IMR-90 (cell line): ENCODE data around the gene FAXC. TPM values are rescaled to one million over a fixed set of nuclear protein-coding genes. Genes with fewer than 3 reads are reported as not detected.

Source experiments
- ATAC-seq: fragments of 200-7000 bp; cut with Tn5 transposase; 2 replicates; pipeline ENCODE4 v1.9.1; 2020; ENCODE audit warnings: low read depth, mild to moderate bottlenecking, moderate library complexity
- BruUV-seq: library from RNA; stranded (reverse); fragments of 400-500 nt; replicated peaks from 2 replicates; lab custom pipeline; 2021; lab: Mats Ljungman, UMichigan
- CTCF ChIA-PET: fragments of 300-600 bp; formaldehyde crosslinking; extraction: SDS; loops from one replicate; lab custom pipeline; 2021; ENCODE audit warnings: antibody characterized with exemption; lab: Yijun Ruan, JAX
- POLR2A ChIA-PET: fragments of 300-600 bp; sonication (Branson Sonifier 250); formaldehyde crosslinking; loops from one replicate; lab custom pipeline; 2022; ENCODE audit warnings: antibody characterized with exemption; ENCODE audit not compliant: unreplicated experiment; lab: Charles Lee
- DNase-seq: peaks from one replicate; pipeline ENCODE4 v3.0.0; 2013
- H2AFZ ChIP-seq: replicated peaks from 2 replicates; pipeline ENCODE3; 2013; ENCODE audit warnings: low read length, mild to moderate bottlenecking; ENCODE audit not compliant: poor library complexity
- H2AK5ac ChIP-seq: 2 replicates; pipeline ENCODE4 v1.6.1; 2013; ENCODE audit warnings: low read depth, low read length, inconsistent platforms
- H2AK9ac ChIP-seq: replicated peaks from 2 replicates; pipeline ENCODE3; 2013; ENCODE audit warnings: mild to moderate bottlenecking, low read depth, low read length, moderate library complexity; ENCODE audit not compliant: poor library complexity
- H2BK120ac ChIP-seq: 2 replicates; pipeline ENCODE4 v1.6.1; 2013; ENCODE audit warnings: low read depth, low read length, inconsistent platforms
- H2BK15ac ChIP-seq: 3 replicates; pipeline ENCODE4 v1.6.1; 2013; ENCODE audit warnings: low read depth, low read length, inconsistent platforms
- H2BK20ac ChIP-seq: 2 replicates; pipeline ENCODE4 v1.6.1; 2013; ENCODE audit warnings: low read depth, mild to moderate bottlenecking, inconsistent platforms, low read length, moderate library complexity
- H2BK5ac ChIP-seq: 2 replicates; pipeline ENCODE4 v1.6.1; 2013; ENCODE audit warnings: mild to moderate bottlenecking, low read depth, low read length, inconsistent platforms; ENCODE audit not compliant: poor library complexity, severe bottlenecking
- H3K14ac ChIP-seq: replicated peaks from 2 replicates; pipeline ENCODE4 v1.6.1; 2013; ENCODE audit warnings: low read depth, low read length, inconsistent platforms
- H3K18ac ChIP-seq: 2 replicates; pipeline ENCODE4 v1.6.1; 2013; ENCODE audit warnings: low read depth, low read length, control low read depth
- H3K23ac ChIP-seq: 2 replicates; pipeline ENCODE4 v1.6.1; 2013; ENCODE audit warnings: low read depth, low read length, inconsistent platforms
- H3K27ac ChIP-seq: 2 replicates; pipeline ENCODE4 v1.5.1; 2013; ENCODE audit warnings: mild to moderate bottlenecking, control low read depth, low read length; ENCODE audit not compliant: insufficient read depth
- H3K27me3 ChIP-seq: 2 replicates; pipeline ENCODE4 v1.6.1; 2013; ENCODE audit warnings: low read length; ENCODE audit not compliant: control insufficient read depth, insufficient read depth
- H3K36me3 ChIP-seq: 2 replicates; pipeline ENCODE4 v1.6.1; 2013; ENCODE audit warnings: low read length, mixed read lengths; ENCODE audit not compliant: control insufficient read depth, insufficient read depth
- H3K4ac ChIP-seq: 2 replicates; pipeline ENCODE4 v1.6.1; 2013; ENCODE audit warnings: low read depth, low read length, inconsistent platforms
- H3K4me1 ChIP-seq: 2 replicates; pipeline ENCODE4 v1.6.1; 2013; ENCODE audit warnings: low read length, mixed read lengths; ENCODE audit not compliant: control insufficient read depth, insufficient read depth
- H3K4me2 ChIP-seq: 2 replicates; pipeline ENCODE4 v1.6.1; 2013; ENCODE audit warnings: low read depth, mild to moderate bottlenecking, control low read depth, low read length, moderate library complexity
- H3K4me3 ChIP-seq: 2 replicates; pipeline ENCODE4 v1.5.1; 2013; ENCODE audit warnings: low read depth, mild to moderate bottlenecking, control low read depth, low read length, moderate library complexity; ENCODE audit not compliant: insufficient read depth
- H3K56ac ChIP-seq: 2 replicates; pipeline ENCODE4 v1.6.1; 2013; ENCODE audit warnings: low read length, inconsistent platforms; ENCODE audit not compliant: insufficient read depth; ENCODE audit errors: extremely low read depth
- H3K79me1 ChIP-seq, 2 experiments: 2 replicates each; pipeline ENCODE4 v1.6.1; 2013; ENCODE audit warnings: low read length in 2 of 2, inconsistent platforms in 1 of 2, low read depth in 1 of 2
- H3K9ac ChIP-seq: 2 replicates; pipeline ENCODE4 v1.6.1; 2013; ENCODE audit warnings: low read depth, low read length, control low read depth
- H3K9me1 ChIP-seq: 2 replicates; pipeline ENCODE4 v1.6.1; 2013; ENCODE audit warnings: low read length, inconsistent platforms; ENCODE audit not compliant: insufficient read depth
- H3K9me3 ChIP-seq: 2 replicates; pipeline ENCODE4 v1.6.1; 2013; ENCODE audit warnings: low read length; ENCODE audit not compliant: control insufficient read depth, insufficient read depth
- H4K20me1 ChIP-seq: 2 replicates; pipeline ENCODE4 v1.6.1; 2013; ENCODE audit warnings: low read length, inconsistent platforms; ENCODE audit not compliant: insufficient read depth
- H4K5ac ChIP-seq: 2 replicates; pipeline ENCODE4 v1.6.1; 2013; ENCODE audit warnings: mild to moderate bottlenecking, low read depth, low read length, control low read depth
- H4K8ac ChIP-seq, 2 experiments: 2 replicates each; pipeline ENCODE4 v1.6.1; 2013; ENCODE audit warnings: low read depth in 2 of 2, low read length in 2 of 2, control low read depth in 1 of 2, inconsistent platforms in 1 of 2
- H4K91ac ChIP-seq: 2 replicates; pipeline ENCODE4 v1.6.1; 2013; ENCODE audit warnings: low read depth, low read length, inconsistent platforms; ENCODE audit not compliant: insufficient read depth
- BHLHE40 ChIP-seq: fragments of 150-350 bp; IDR thresholded peaks from 2 replicates; pipeline ENCODE4 v1.6.1; 2016; ENCODE audit warnings: mild to moderate bottlenecking, low read depth, low read length
- CEBPB ChIP-seq: IDR thresholded peaks from 2 replicates; pipeline ENCODE4 v1.6.1; 2012; ENCODE audit warnings: low read depth, low read length, improper control_type of control experiment
- CHD1 ChIP-seq: IDR thresholded peaks from 2 replicates; pipeline ENCODE4 v1.6.1; 2012; ENCODE audit warnings: low read depth, low read length, improper control_type of control experiment
- FOS ChIP-seq: fragments of 150-350 bp; IDR thresholded peaks from 2 replicates; pipeline ENCODE4 v1.6.1; 2016; ENCODE audit warnings: low read depth, low read length
- MAFK ChIP-seq: IDR thresholded peaks from 2 replicates; pipeline ENCODE4 v1.6.1; 2012; ENCODE audit warnings: low read depth, low read length, improper control_type of control experiment
- MAZ ChIP-seq: IDR thresholded peaks from 2 replicates; pipeline ENCODE4 v1.6.1; 2012; ENCODE audit warnings: low read depth, mild to moderate bottlenecking, low read length, improper control_type of control experiment, moderate library complexity, borderline replicate concordance
- MXI1 ChIP-seq: IDR thresholded peaks from 2 replicates; pipeline ENCODE4 v1.6.1; 2012; ENCODE audit warnings: low read depth, mild to moderate bottlenecking, low read length, moderate library complexity, borderline replicate concordance
- NFE2L2 ChIP-seq: fragments of 150-350 bp; IDR thresholded peaks from 2 replicates; pipeline ENCODE4 v1.6.1; 2016; ENCODE audit warnings: low read depth, mild to moderate bottlenecking, low read length
- POLR2A ChIP-seq: IDR thresholded peaks from 2 replicates; pipeline ENCODE4 v1.6.1; 2012; ENCODE audit warnings: mild to moderate bottlenecking, low read depth, low read length
- RAD21 ChIP-seq: IDR thresholded peaks from 2 replicates; pipeline ENCODE4 v1.6.1; 2012; ENCODE audit warnings: low read length, improper control_type of control experiment
- RCOR1 ChIP-seq: IDR thresholded peaks from 2 replicates; pipeline ENCODE4 v1.6.1; 2012; ENCODE audit warnings: mild to moderate bottlenecking, low read length, improper control_type of control experiment; ENCODE audit not compliant: insufficient replicate concordance
- RFX5 ChIP-seq: IDR thresholded peaks from 2 replicates; pipeline ENCODE4 v1.8.0; 2012; ENCODE audit warnings: low read depth, mild to moderate bottlenecking, low read length, moderate library complexity
- SMC3 ChIP-seq: fragments of 150-350 bp; IDR thresholded peaks from 2 replicates; pipeline ENCODE4 v1.6.1; 2016; ENCODE audit warnings: low read depth, mild to moderate bottlenecking, antibody characterized with exemption, low read length, moderate library complexity
- WGBS, 2 experiments: methylation state at CpG; one replicate each; pipeline versions ENCODE4 v1.1.5 to v1.1.7; 2013; ENCODE audit warnings: missing lambda C conversion rate in 2 of 2; ENCODE audit not compliant: insufficient read length in 1 of 2; ENCODE audit errors: extremely low coverage in 2 of 2; 5-methylcytosine and 5-hydroxymethylcytosine counted together
- dilution Hi-C: fragments of 300-500 bp; cut with HindIII; formaldehyde crosslinking; loops from one replicate; pipeline ENCODE4 v1.14.3; 2018; ENCODE audit warnings: low sequenced_read_pairs; ENCODE audit not compliant: unreplicated experiment
- in situ Hi-C: fragments of 300-500 bp; cut with MboI; formaldehyde crosslinking; loops from 3 replicates; pipeline ENCODE4 v1.14.3; 2019; ENCODE audit warnings: low sequenced_read_pairs, inconsistent platforms, mixed read lengths
- intact Hi-C: fragments of 100-400 bp; cut with micrococcal nuclease; formaldehyde crosslinking; loops from 2 replicates; pipeline ENCODE4 v1.10.0; 2022
- polyA plus RNA-seq, 3 experiments: library from polyadenylated mRNA; depleted of rRNA; stranded (reverse); fragments of >200 nt; gene quantifications; 2 replicates each; pipeline ENCODE4 v1.2.3, GENCODE V29; 2012; ENCODE audit warnings: low replicate concordance in 1 of 3
- total RNA-seq: library from RNA; depleted of rRNA; stranded (reverse); fragments of >200 nt; gene quantifications from 2 replicates; pipeline ENCODE4 v1.2.3, GENCODE V29; 2012
- TF ChIP-seq, protein P1 (sequence below): conservative IDR thresholded peaks from 2 replicates; pipeline ENCODE4 v1.5.1; 2012; ENCODE audit warnings: mild to moderate bottlenecking, low read depth, low read length, improper control_type of control experiment
- TF ChIP-seq, protein P2 (sequence below): fragments of 150-350 bp; IDR thresholded peaks from 2 replicates; pipeline ENCODE4 v1.6.1; 2017; ENCODE audit warnings: mild to moderate bottlenecking, antibody characterized with exemption, low read length, low read depth
- TF ChIP-seq, protein P3 (sequence below): fragments of 150-350 bp; IDR thresholded peaks from 2 replicates; pipeline ENCODE4 v1.6.1; 2016; ENCODE audit warnings: low read depth, mild to moderate bottlenecking, low read length, moderate library complexity, borderline replicate concordance

FAXC gene
- total and polyA plus RNA-seq, 2 of the 4 experiments (the other 2 are of a cell fraction), result 1.1 to 2.7 TPM

DNA sequence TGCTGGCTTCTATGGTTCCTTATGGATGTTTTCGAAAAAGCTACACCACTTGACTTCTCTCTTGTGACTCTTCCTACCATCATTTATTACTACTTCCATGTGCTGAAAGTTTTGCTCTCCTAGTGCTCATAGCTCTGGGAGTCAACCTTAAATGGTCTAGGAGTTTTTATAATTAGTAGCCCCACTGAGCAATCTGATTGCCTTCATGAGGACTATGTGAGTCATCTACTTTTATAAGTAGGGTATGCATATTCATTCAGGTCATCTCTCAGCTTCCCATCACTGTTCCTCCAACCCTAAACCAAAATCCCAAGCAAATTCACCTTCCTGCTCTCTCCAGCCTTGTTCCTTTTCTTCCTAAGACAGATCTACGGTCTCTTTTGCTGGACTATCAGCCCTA, 17.4 kb upstream of the FAXC start:
- no peak overlapping the region for H4K91ac ChIP-seq
- H3K14ac ChIP-seq, result no peak overlapping the region
- no peaks in the 10 kb centered on the region for H3K9me1 ChIP-seq
- no peak overlapping the region for H3K56ac ChIP-seq
- H2BK15ac ChIP-seq, result no peak overlapping the region
- H2AK9ac ChIP-seq, result no peak overlapping the region
- H3K79me1 ChIP-seq, result no peaks in the 10 kb centered on the region
- no peak overlapping the region for H2BK120ac ChIP-seq
- 0 out of 2 replicates have a peak, but pooled peaks cover 1% of the 10 kb centered on the region for H3K36me3 ChIP-seq
- no peaks in the 10 kb centered on the region for H3K9me3 ChIP-seq
- intact Hi-C loops (no loop called here), dilution Hi-C loops (no loop called here), in situ Hi-C loops (no loop called here)
- no peak overlapping the region for H4K5ac ChIP-seq
- BruUV-seq, result no TSS peak
- H2AK5ac ChIP-seq, result no peak overlapping the region
- no peak overlapping the region for H3K9ac ChIP-seq
- no peaks in the 10 kb centered on the region for H3K4me1 ChIP-seq
- H2AFZ ChIP-seq, result no peak overlapping the region
- no peak overlapping the region for H2BK5ac ChIP-seq
- H3K23ac ChIP-seq, result no peak overlapping the region
- H3K27me3 ChIP-seq, result no peaks in the 10 kb centered on the region; the same call in 1 of the 2 replicates
- no peaks in the 10 kb centered on the region for H4K20me1 ChIP-seq
- H3K4me3 ChIP-seq, result no peak overlapping the region
- H3K4ac ChIP-seq, result no peak overlapping the region
- TF ChIP-seq CHD1 (no peak), MAFK (no peak), FOS (no peak), CEBPB (no peak), MXI1 (no peak), RCOR1 (no peak), RAD21 (no peak), POLR2A (no peak), MAZ (no peak), NFE2L2 (no peak), SMC3 (no peak), RFX5 (no peak), BHLHE40 (no peak)
- TF ChIP-seq, protein P1, sequence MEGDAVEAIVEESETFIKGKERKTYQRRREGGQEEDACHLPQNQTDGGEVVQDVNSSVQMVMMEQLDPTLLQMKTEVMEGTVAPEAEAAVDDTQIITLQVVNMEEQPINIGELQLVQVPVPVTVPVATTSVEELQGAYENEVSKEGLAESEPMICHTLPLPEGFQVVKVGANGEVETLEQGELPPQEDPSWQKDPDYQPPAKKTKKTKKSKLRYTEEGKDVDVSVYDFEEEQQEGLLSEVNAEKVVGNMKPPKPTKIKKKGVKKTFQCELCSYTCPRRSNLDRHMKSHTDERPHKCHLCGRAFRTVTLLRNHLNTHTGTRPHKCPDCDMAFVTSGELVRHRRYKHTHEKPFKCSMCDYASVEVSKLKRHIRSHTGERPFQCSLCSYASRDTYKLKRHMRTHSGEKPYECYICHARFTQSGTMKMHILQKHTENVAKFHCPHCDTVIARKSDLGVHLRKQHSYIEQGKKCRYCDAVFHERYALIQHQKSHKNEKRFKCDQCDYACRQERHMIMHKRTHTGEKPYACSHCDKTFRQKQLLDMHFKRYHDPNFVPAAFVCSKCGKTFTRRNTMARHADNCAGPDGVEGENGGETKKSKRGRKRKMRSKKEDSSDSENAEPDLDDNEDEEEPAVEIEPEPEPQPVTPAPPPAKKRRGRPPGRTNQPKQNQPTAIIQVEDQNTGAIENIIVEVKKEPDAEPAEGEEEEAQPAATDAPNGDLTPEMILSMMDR, result no peak
- TF ChIP-seq, protein P2, sequence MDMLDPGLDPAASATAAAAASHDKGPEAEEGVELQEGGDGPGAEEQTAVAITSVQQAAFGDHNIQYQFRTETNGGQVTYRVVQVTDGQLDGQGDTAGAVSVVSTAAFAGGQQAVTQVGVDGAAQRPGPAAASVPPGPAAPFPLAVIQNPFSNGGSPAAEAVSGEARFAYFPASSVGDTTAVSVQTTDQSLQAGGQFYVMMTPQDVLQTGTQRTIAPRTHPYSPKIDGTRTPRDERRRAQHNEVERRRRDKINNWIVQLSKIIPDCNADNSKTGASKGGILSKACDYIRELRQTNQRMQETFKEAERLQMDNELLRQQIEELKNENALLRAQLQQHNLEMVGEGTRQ, result no peak
- TF ChIP-seq, protein P3, sequence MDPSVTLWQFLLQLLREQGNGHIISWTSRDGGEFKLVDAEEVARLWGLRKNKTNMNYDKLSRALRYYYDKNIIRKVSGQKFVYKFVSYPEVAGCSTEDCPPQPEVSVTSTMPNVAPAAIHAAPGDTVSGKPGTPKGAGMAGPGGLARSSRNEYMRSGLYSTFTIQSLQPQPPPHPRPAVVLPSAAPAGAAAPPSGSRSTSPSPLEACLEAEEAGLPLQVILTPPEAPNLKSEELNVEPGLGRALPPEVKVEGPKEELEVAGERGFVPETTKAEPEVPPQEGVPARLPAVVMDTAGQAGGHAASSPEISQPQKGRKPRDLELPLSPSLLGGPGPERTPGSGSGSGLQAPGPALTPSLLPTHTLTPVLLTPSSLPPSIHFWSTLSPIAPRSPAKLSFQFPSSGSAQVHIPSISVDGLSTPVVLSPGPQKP, result no peak
- no peak overlapping the region for H3K18ac ChIP-seq
- no peak overlapping the region for H3K4me2 ChIP-seq
- no peak overlapping the region for H3K27ac ChIP-seq
- no peak for DNase-seq
- no peak overlapping the region for H2BK20ac ChIP-seq
- H4K8ac ChIP-seq, result no peak overlapping the region
- ATAC-seq, result no peak
- no CpG with 5 or more reads among the region's 2 CpGs for WGBS, 2 experiments
- CTCF ChIA-PET, result interaction anchor here (1.0 kb wide), 1 partner anchor 12 kb away, joined by 3 read pairs; no protein-coding TSS in a partner anchor
- POLR2A ChIA-PET, result no interaction called here
